ENCODE measurements around the gene PODXL2. TPM values are rescaled to one million over a fixed set of nuclear protein-coding genes. Genes with fewer than 3 reads are reported as not detected.

Gene PODXL2
- total and polyA plus RNA-seq, 2 donors (not counting 1 experiment from before 2014, with no cell fraction given), result 3.1 to 4.0 TPM

DNA sequence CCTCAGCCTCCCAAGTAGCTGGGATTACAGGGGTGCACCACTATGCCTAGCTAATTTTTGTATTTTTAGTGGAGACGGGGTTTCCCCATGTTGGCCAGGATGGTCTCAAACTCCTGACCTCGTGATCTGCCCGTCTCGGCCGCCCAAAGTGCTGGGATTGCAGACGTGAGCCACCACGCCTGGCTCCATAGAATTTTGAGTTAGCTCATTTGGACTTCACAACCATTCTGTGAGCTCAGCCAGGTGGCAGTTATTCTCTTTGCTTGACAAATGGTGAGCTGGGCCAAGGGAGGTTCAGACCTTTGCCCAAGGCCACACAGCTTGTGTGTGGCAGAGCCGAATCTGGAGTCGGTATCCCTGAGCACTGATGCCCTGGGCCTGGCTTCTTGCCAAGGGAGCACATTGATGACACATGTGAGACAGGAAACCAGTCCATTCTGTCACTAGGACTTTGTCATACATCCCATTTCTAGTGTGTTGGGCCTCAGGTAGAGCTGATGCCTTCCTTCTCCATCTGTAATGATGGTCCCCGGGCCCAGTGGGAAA, 17.6 kb downstream of the PODXL2 start:
- no peak overlapping the region for H3K27ac Mint-ChIP-seq
- Histone ChIP-seq H3K36me3 (replicated peaks in 1 of 2; ENCODE audit: control extremely low read depth in 1 of 2, control insufficient read depth in 1 of 2, extremely low read depth in 1 of 2, insufficient read depth in 2 of 2, low read length in 1 of 2) (no peaks in the 10 kb centered on the region), H3K27ac (ENCODE audit: low read length in 2 of 2) (no peak overlapping the region), H3K4me1 (ENCODE audit: control insufficient read depth in 2 of 2, insufficient read depth in 2 of 2, low read length in 2 of 2) (no peaks in the 10 kb centered on the region), H4K20me1 (ENCODE audit: control insufficient read depth, insufficient read depth, low read length, poor library complexity, severe bottlenecking) (no peaks in the 10 kb centered on the region), H3K27me3 (replicated peaks in 1 of 4; ENCODE audit: control extremely low read depth in 1 of 4, control insufficient read depth in 3 of 4, insufficient read depth in 4 of 4, low read length in 3 of 4) (no peaks in the 10 kb centered on the region), H3K9ac (ENCODE audit: low read length) (no peak overlapping the region), H3K4me2 (replicated peaks; ENCODE audit: low read depth, low read length, poor library complexity, severe bottlenecking) (no peak overlapping the region), H2AFZ (ENCODE audit: insufficient read depth, low read depth, low read length, poor library complexity, severe bottlenecking) (no peak overlapping the region), H3K4me3 (ENCODE audit: control extremely low read depth in 1 of 5, extremely low read depth in 1 of 5, insufficient read depth in 1 of 5, low read depth in 2 of 5, low read length in 4 of 5) (no peak overlapping the region), H3K9me3 (ENCODE audit: control extremely low read depth in 1 of 3, control insufficient read depth in 2 of 3, insufficient read depth in 1 of 3, low read length in 2 of 3) (no peaks in the 10 kb centered on the region), H3K79me2 (ENCODE audit: control insufficient read depth, insufficient read depth, low read length) (no peaks in the 10 kb centered on the region)
- H3K4me1 Mint-ChIP-seq, result no peaks in the 10 kb centered on the region
- no peak for ATAC-seq (ENCODE audit: low read depth)
- TF ChIP-seq, protein P1, sequence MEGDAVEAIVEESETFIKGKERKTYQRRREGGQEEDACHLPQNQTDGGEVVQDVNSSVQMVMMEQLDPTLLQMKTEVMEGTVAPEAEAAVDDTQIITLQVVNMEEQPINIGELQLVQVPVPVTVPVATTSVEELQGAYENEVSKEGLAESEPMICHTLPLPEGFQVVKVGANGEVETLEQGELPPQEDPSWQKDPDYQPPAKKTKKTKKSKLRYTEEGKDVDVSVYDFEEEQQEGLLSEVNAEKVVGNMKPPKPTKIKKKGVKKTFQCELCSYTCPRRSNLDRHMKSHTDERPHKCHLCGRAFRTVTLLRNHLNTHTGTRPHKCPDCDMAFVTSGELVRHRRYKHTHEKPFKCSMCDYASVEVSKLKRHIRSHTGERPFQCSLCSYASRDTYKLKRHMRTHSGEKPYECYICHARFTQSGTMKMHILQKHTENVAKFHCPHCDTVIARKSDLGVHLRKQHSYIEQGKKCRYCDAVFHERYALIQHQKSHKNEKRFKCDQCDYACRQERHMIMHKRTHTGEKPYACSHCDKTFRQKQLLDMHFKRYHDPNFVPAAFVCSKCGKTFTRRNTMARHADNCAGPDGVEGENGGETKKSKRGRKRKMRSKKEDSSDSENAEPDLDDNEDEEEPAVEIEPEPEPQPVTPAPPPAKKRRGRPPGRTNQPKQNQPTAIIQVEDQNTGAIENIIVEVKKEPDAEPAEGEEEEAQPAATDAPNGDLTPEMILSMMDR (IDR thresholded peaks at IDR 0.05), result no peak
- no peak for TF ChIP-seq EZH2 (IDR thresholded peaks at IDR 0.05; ENCODE audit: borderline replicate concordance, insufficient read depth, low read depth, low read length, poor library complexity, severe bottlenecking)
- no peaks in the 10 kb centered on the region for H3K27me3 Mint-ChIP-seq
- no peak for DNase-seq
- intact Hi-C loops (cut with micrococcal nuclease), result no loop called here
- H3K4me3 Mint-ChIP-seq, result no peak overlapping the region
- POLR2A ChIA-PET, result no interaction called here
- CTCF ChIA-PET, result interaction anchor here (0.7 to 1.9 kb wide), 4 partner anchors 14 to 313 kb away, joined by 3 to 5 read pairs (median 3); no protein-coding TSS in a partner anchor
- WGBS (ENCODE audit: insufficient coverage), result 96% methylated on average over 8 of the region's 10 CpGs
- no peaks in the 10 kb centered on the region for H3K9me3 Mint-ChIP-seq (ENCODE audit: insufficient read depth)

- Mint-ChIP-seq H3K27ac (no peak overlapping the region), H3K4me3 (no peak overlapping the region), H3K9me3 (ENCODE audit: insufficient read depth) (no peaks in the 10 kb centered on the region), H3K27me3 (no peaks in the 10 kb centered on the region), H3K4me1 (no peaks in the 10 kb centered on the region)
- no peak for TF ChIP-seq EZH2 (IDR thresholded peaks at IDR 0.05; ENCODE audit: borderline replicate concordance, insufficient read depth, low read depth, low read length, poor library complexity, severe bottlenecking)
- Histone ChIP-seq H2AFZ (ENCODE audit: insufficient read depth, low read depth, low read length, poor library complexity, severe bottlenecking) (no peak overlapping the region), H4K20me1 (ENCODE audit: control insufficient read depth, insufficient read depth, low read length, poor library complexity, severe bottlenecking) (no peaks in the 10 kb centered on the region), H3K4me1 (ENCODE audit: control insufficient read depth in 2 of 2, insufficient read depth in 2 of 2, low read length in 2 of 2) (no peaks in the 10 kb centered on the region), H3K4me2 (replicated peaks; ENCODE audit: low read depth, low read length, poor library complexity, severe bottlenecking) (no peak overlapping the region), H3K27me3 (replicated peaks in 1 of 4; ENCODE audit: control extremely low read depth in 1 of 4, control insufficient read depth in 3 of 4, insufficient read depth in 4 of 4, low read length in 3 of 4) (no peaks in the 10 kb centered on the region), H3K9ac (ENCODE audit: low read length) (no peak overlapping the region), H3K36me3 (replicated peaks in 1 of 2; ENCODE audit: control extremely low read depth in 1 of 2, control insufficient read depth in 1 of 2, extremely low read depth in 1 of 2, insufficient read depth in 2 of 2, low read length in 1 of 2) (no peaks in the 10 kb centered on the region), H3K27ac (ENCODE audit: low read length in 2 of 2) (no peak overlapping the region), H3K9me3 (ENCODE audit: control extremely low read depth in 1 of 3, control insufficient read depth in 2 of 3, insufficient read depth in 1 of 3, low read length in 2 of 3) (no peaks in the 10 kb centered on the region), H3K79me2 (ENCODE audit: control insufficient read depth, insufficient read depth, low read length) (no peaks in the 10 kb centered on the region), H3K4me3 (ENCODE audit: control extremely low read depth in 1 of 5, extremely low read depth in 1 of 5, insufficient read depth in 1 of 5, low read depth in 2 of 5, low read length in 4 of 5) (no peak overlapping the region)
- DNase-seq, result no peak
- ATAC-seq (ENCODE audit: low read depth), result no peak
- CTCF ChIA-PET, result interaction anchor here (0.7 to 1.9 kb wide), 8 partner anchors 11 to 323 kb away, joined by 3 to 8 read pairs (median 4); no protein-coding TSS in a partner anchor
- POLR2A ChIA-PET, result no interaction called here
- over 99% methylated on average over 12 of the region's 13 CpGs for WGBS (ENCODE audit: insufficient coverage)
- intact Hi-C loops (cut with micrococcal nuclease), result no loop called here
These were observed 18.3 kb downstream of the PODXL2 start for GRCh38 chr3:127647166-127647844.

Measured in B cell (primary cell).